K562 (cell line): ENCODE data around the gene HOXA11. TPM values are rescaled to one million over a fixed set of nuclear protein-coding genes. Genes with fewer than 3 reads are reported as not detected.

Experiments used
- ATAC-seq: fragments of 200-7000 bp; cut with Tn5 transposase; 3 replicates; pipeline ENCODE4 v1.9.1; 2020; ENCODE audit warnings: moderate library complexity
- BruUV-seq: library from RNA; stranded (reverse); fragments of 400-500 nt; replicated peaks from 2 replicates; lab custom pipeline; 2021; lab: Mats Ljungman, UMichigan
- CTCF ChIA-PET: fragments of 300-600 bp; formaldehyde crosslinking; extraction: SDS; loops from one replicate; lab custom pipeline; 2021; ENCODE audit warnings: low intra/inter-chr PET ratio; lab: Yijun Ruan, JAX
- POLR2A ChIA-PET: fragments of 300-600, 350-650 bp; sonication (Branson Sonifier 250); formaldehyde crosslinking; extraction: SDS; loops from one replicate; lab custom pipeline; 2021; ENCODE audit warnings: antibody characterized with exemption, inconsistent platforms; lab: Yijun Ruan, JAX
- DNase-seq, 4 experiments: peaks; one replicate each; pipeline versions ENCODE4 v3.0.0 to v3.0.0-alpha.2; 2011 to 2018; ENCODE audit warnings: low spot score in 3 of 4, mixed read lengths in 3 of 4; ENCODE audit errors: extremely low read depth in 1 of 4
- FAIRE-seq: peaks from 2 replicates; lab custom pipeline; 2011; peaks lifted over from hg19 to GRCh38; lab: Jason Lieb, UNC
- H2AFZ ChIP-seq: 2 replicates; pipeline ENCODE4 v1.6.0; 2011; ENCODE audit warnings: low read depth, low read length, control low read depth, inconsistent platforms
- H3K27ac ChIP-seq: fragments of 200-600 bp; 3 replicates; pipeline ENCODE4 v1.8.0; 2011; ENCODE audit warnings: low read depth, mild to moderate bottlenecking, control low read depth, inconsistent platforms, low read length, moderate library complexity, mixed read lengths; ENCODE audit errors: extremely low read depth
- H3K27me3 ChIP-seq, 2 experiments: fragments of 300-600 bp in 1 of 2; 2 replicates in 1 of 2; 3 replicates in 1 of 2; pipeline versions ENCODE4 v1.6.0 to v1.8.0; 2011; ENCODE audit warnings: inconsistent platforms in 2 of 2, low read length in 2 of 2, mild to moderate bottlenecking in 1 of 2, mixed read lengths in 1 of 2, moderate library complexity in 1 of 2; ENCODE audit not compliant: control insufficient read depth in 2 of 2, insufficient read depth in 2 of 2
- H3K36me3 ChIP-seq: fragments of 300-600 bp; 3 replicates; pipeline ENCODE4 v1.8.0; 2011; ENCODE audit warnings: mild to moderate bottlenecking, low read length, inconsistent platforms; ENCODE audit not compliant: control insufficient read depth, insufficient read depth
- H3K4me1 ChIP-seq, 2 experiments: fragments of 200-600 bp in 1 of 2; replicated peaks in 1 of 2; 2 replicates in 1 of 2; 3 replicates in 1 of 2; pipeline versions ENCODE4 v1.5.1 to v1.8.0; 2011; ENCODE audit warnings: inconsistent platforms in 2 of 2, low read length in 2 of 2, mild to moderate bottlenecking in 1 of 2, mixed read lengths in 1 of 2, moderate library complexity in 1 of 2; ENCODE audit not compliant: control insufficient read depth in 2 of 2, insufficient read depth in 2 of 2
- H3K4me2 ChIP-seq: 2 replicates; pipeline ENCODE4 v1.6.1; 2011; ENCODE audit warnings: low read length, control low read depth, inconsistent platforms, mixed read lengths; ENCODE audit not compliant: insufficient read depth
- H3K4me3 ChIP-seq: fragments of 200-600 bp; sonication (generic), shearing (Covaris generic); 2 replicates; pipeline ENCODE4 v1.5.1; 2016; ENCODE audit warnings: control low read depth, inconsistent platforms
- H3K79me2 ChIP-seq: fragments of 200-600 bp; 3 replicates; pipeline ENCODE4 v1.8.0; 2011; ENCODE audit warnings: low read length, inconsistent platforms; ENCODE audit not compliant: control insufficient read depth, insufficient read depth
- H3K9ac ChIP-seq, 2 experiments: 2 replicates each; pipeline versions ENCODE4 v1.6.0 to v1.6.1; 2011; ENCODE audit warnings: low read depth in 2 of 2, low read length in 2 of 2, control low read depth in 1 of 2, inconsistent platforms in 1 of 2, mild to moderate bottlenecking in 1 of 2, mixed read lengths in 1 of 2; ENCODE audit not compliant: insufficient read depth in 1 of 2
- H3K9me1 ChIP-seq: one replicate; pipeline ENCODE4 v1.6.0; 2011; ENCODE audit warnings: inconsistent platforms, mild to moderate bottlenecking, low read length, moderate library complexity; ENCODE audit not compliant: control insufficient read depth, insufficient read depth
- H3K9me3 ChIP-seq: replicated peaks from 2 replicates; pipeline ENCODE4 v1.5.1; 2011; ENCODE audit warnings: low read depth, low read length, inconsistent platforms; ENCODE audit not compliant: control insufficient read depth, insufficient read depth
- H4K20me1 ChIP-seq: replicated peaks from 2 replicates; pipeline ENCODE4 v1.6.1; 2011; ENCODE audit warnings: low read length, inconsistent platforms, mixed read lengths; ENCODE audit not compliant: control insufficient read depth, insufficient read depth
- BDP1 ChIP-seq: IDR thresholded peaks from 3 replicates; pipeline ENCODE4 v1.6.1; 2011; ENCODE audit not compliant: insufficient read length, insufficient read depth
- DACH1 ChIP-seq: fragments of 450-650 bp; IDR thresholded peaks from 2 replicates; pipeline ENCODE4 v1.6.1; 2018; ENCODE audit not compliant: partially characterized antibody
- ETV1 ChIP-seq: fragments of 450-650 bp; conservative IDR thresholded peaks from 2 replicates; pipeline ENCODE4 v1.6.1; 2016; ENCODE audit warnings: missing genetic modification characterization, control low read depth, low read depth, missing compliant biosample characterization
- KAT8 ChIP-seq: fragments of 450-650 bp; IDR thresholded peaks from 2 replicates; pipeline ENCODE4 v1.6.1; 2016; ENCODE audit warnings: low read depth, mild to moderate bottlenecking
- MBD1 ChIP-seq: fragments of 250-450 bp; sonication (Bioruptor Pico); IDR thresholded peaks from 2 replicates; pipeline ENCODE4 v1.8.0; 2022; ENCODE audit warnings: inconsistent platforms
- MBD2 ChIP-seq: sonication (generic); IDR thresholded peaks from 2 replicates; pipeline ENCODE4 v1.6.1; 2016; ENCODE audit warnings: low read depth, borderline replicate concordance
- MXD1 ChIP-seq: fragments of 250-450 bp; sonication (Bioruptor Pico); IDR thresholded peaks from 2 replicates; pipeline ENCODE4 v1.8.0; 2021; ENCODE audit warnings: borderline replicate concordance, mild to moderate bottlenecking, moderate library complexity; ENCODE audit not compliant: poor library complexity, severe bottlenecking
- MXI1 ChIP-seq: IDR thresholded peaks from 2 replicates; pipeline ENCODE4 v1.6.1; 2011; ENCODE audit warnings: low read depth, mild to moderate bottlenecking, improper control_type of control experiment, low read length
- NCOA4 ChIP-seq: fragments of 450-650 bp; IDR thresholded peaks from 2 replicates; pipeline ENCODE4 v1.6.1; 2018; ENCODE audit warnings: mild to moderate bottlenecking; ENCODE audit not compliant: partially characterized antibody
- PCBP1 ChIP-seq: fragments of 200-400 bp; formaldehyde crosslinking; IDR thresholded peaks from 2 replicates; pipeline ENCODE4 v1.6.1; 2018; ENCODE audit warnings: mild to moderate bottlenecking, low read depth, low read length; ENCODE audit not compliant: poor library complexity, severe bottlenecking
- PHF8 ChIP-seq: fragments of 200-600 bp; sonication (generic); IDR thresholded peaks from 2 replicates; pipeline ENCODE4 v1.6.1; 2012; ENCODE audit warnings: mixed run types, mild to moderate bottlenecking, inconsistent platforms, low read length, moderate library complexity, borderline replicate concordance
- RAD51 ChIP-seq: fragments of 450-650 bp; IDR thresholded peaks from 2 replicates; pipeline ENCODE4 v1.7.1; 2016; ENCODE audit warnings: low read depth, mild to moderate bottlenecking, borderline replicate concordance
- RBFOX2 ChIP-seq: fragments of 200-400 bp; formaldehyde crosslinking; IDR thresholded peaks from 2 replicates; pipeline ENCODE4 v1.6.1; 2017; ENCODE audit warnings: low read depth, mild to moderate bottlenecking, low read length, moderate library complexity
- RBM17 ChIP-seq: fragments of 200-400 bp; formaldehyde crosslinking; IDR thresholded peaks from 2 replicates; pipeline ENCODE4 v1.6.1; 2017; ENCODE audit warnings: low read depth, mild to moderate bottlenecking, low read length, borderline replicate concordance
- RUNX1 ChIP-seq: sonication (generic); IDR thresholded peaks from 2 replicates; pipeline ENCODE4 v1.6.1; 2016; ENCODE audit warnings: antibody characterized with exemption, low read depth
- TAF7 ChIP-seq: fragments of 450-650 bp; IDR thresholded peaks from 2 replicates; pipeline ENCODE4 v1.6.1; 2016; ENCODE audit warnings: missing genetic modification characterization, missing compliant biosample characterization
- ZBTB26 ChIP-seq: fragments of 450-650 bp; formaldehyde crosslinking; IDR thresholded peaks from 2 replicates; pipeline ENCODE4 v1.4.0; 2022; ENCODE audit warnings: missing genetic modification characterization
- WGBS: fragments of 100-300 bp; shearing (Covaris generic); methylation state at CpG from one replicate; pipeline ENCODE4 v1.1.6; 2016; ENCODE audit warnings: low coverage, mixed read lengths; ENCODE audit not compliant: insufficient coverage; ENCODE audit errors: missing lambda C conversion rate; 5-methylcytosine and 5-hydroxymethylcytosine counted together
- in situ Hi-C: fragments of 300-500 bp; cut with MboI; formaldehyde crosslinking; loops from 4 replicates; pipeline ENCODE4 v1.15.0; 2018; ENCODE audit warnings: inconsistent platforms, mixed read lengths
- intact Hi-C: fragments of 100-400 bp; cut with micrococcal nuclease; formaldehyde crosslinking; loops from 2 replicates; pipeline ENCODE4 v1.14.2; 2022
- polyA plus RNA-seq, 8 experiments: library from polyadenylated mRNA; depleted of rRNA in 4 of 8; stranded (reverse) in 5 of 8; unstranded in 3 of 8; fragments of >200 nt; fragmentation: Nextera tagmentation in 2 of 8; fragmentation: Illumina TruSeq in 1 of 8; extraction: Ambion mirVana in 2 of 8; extraction: Trizol in 1 of 8; gene quantifications; 2 replicates each; pipeline versions ENCODE4 v1.2.1 to v1.2.3, GENCODE V29; 2011 to 2014; ENCODE audit warnings: inconsistent platforms in 1 of 8, missing spikeins in 1 of 8
- total RNA-seq, 7 experiments: library from RNA; depleted of rRNA in 6 of 7; stranded (reverse); fragments of >200 nt in 6 of 7; fragmentation: Illumina TruSeq in 2 of 7; extraction: Trizol in 2 of 7; gene quantifications; 2 replicates each; pipeline versions ENCODE4 v1.2.1 to v1.2.3, GENCODE V29; 2011 to 2021; ENCODE audit warnings: low replicate concordance in 1 of 7

Gene HOXA11
- total and polyA plus RNA-seq, 9 of the 15 experiments (the other 6 are each of a cell fraction or from before 2014, with no cell fraction given): not detected

DNA sequence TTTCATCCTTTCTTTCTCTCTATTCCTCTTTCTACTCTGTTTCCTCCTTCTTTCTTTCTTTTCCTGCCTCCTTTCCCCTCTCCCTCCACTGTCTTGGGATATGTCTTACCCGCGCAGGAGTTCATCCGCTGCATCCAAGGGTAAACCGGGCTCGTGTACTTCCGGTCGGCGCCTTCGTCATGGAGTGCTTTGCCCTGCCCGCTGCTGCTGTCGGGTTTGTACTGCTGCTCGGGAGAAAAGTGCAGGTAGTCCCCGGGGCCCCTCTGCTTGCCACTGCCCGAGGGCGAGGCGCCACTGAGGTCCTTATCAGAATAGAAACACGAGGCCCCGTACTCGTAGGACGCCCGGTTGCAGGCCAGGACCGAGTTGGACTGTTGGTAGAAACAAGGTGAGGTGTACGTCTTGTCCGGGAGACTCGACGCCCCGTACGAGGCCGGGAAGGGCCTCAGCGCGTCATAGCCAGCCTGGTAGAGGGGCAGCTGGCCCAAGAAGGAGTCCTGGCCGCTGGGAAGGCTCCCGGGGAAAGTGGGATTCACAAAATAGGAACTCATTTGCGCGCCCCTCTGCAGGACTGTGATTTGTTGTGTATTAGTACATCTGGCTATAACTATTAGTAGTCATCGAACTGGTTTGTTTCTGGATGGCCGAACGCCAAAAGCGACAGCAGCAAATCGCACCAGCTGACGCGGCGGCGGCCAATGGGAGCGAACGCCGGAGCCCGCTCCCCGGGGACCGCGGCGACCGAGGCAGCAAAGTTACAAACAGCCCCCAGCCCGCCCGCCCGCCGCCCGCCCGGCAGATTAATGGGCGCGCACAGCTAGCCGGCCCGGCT, 37.6 kb downstream of the HOXA11 start, which contains the start of gene HOXA6:
TSS of gene HOXA6 (minus strand) at position 576 of the 832 bp plus-strand sequence. CDS start at position 551, 25 bp downstream.
- Histone ChIP-seq H3K4me3 (no peak within 1 kb of the TSS), H3K79me2 (no peaks in the 10 kb centered on the region), H3K27ac (no peak within 1 kb of the TSS), H2AFZ (no peak within 1 kb of the TSS), H3K4me2 (no peak within 1 kb of the TSS), H3K9me3 (no peaks in the 10 kb centered on the region), H3K9me1 (no peaks in the 10 kb centered on the region), H4K20me1 (no peaks in the 10 kb centered on the region), H3K9ac (no peak within 1 kb of the TSS), H3K27me3 (peaks cover 43 to 91% of the 10 kb centered on the region in 2 experiments), H3K4me1 (peaks cover 0 to 29% of the 10 kb centered on the region in 2 experiments; a peak in 2 of 5 replicates), H3K36me3 (no peaks in the 10 kb centered on the region)
- CTCF ChIA-PET: no interaction called here
- no peak for FAIRE-seq
- no peak for DNase-seq
- in situ Hi-C loops: loop anchor here (10.0 kb wide), 1 partner anchor 293 kb away; no protein-coding TSS in a partner anchor
- WGBS: 13% methylated on average over 34 of the region's 63 CpGs
- BruUV-seq: no TSS peak
- TF ChIP-seq RBM17 (no peak), ZBTB26 (CRISPR knock-in tag) (no peak), MBD2 (no peak), PHF8 (no peak), DACH1 (no peak), ETV1 (tag) (no peak), MXD1 (CRISPR knock-in tag) (no peak), NCOA4 (no peak), BDP1 (no peak), KAT8 (no peak), TAF7 (no peak), PCBP1 (no peak), MXI1 (no peak), RUNX1 (no peak), RAD51 (no peak), MBD1 (CRISPR knock-in tag) (no peak), RBFOX2 (no peak)
- ATAC-seq: no peak
- intact Hi-C loops: no loop called here
- POLR2A ChIA-PET: no interaction called here
